NCI-H2196 (cell line): ENCODE measurements around the gene KCNE1.
"Not testable (repeated sequence)": the region's sequence is repeated elsewhere in the genome, so short reads cannot be mapped to it uniquely, and the experiment has no call there.

Experiments used
- DNase-seq: peaks from one replicate; lab custom pipeline; 2025; ENCODE audit not compliant: unreplicated experiment; lab: John Stamatoyannopoulos, UW

KCNE1 gene

DNA sequence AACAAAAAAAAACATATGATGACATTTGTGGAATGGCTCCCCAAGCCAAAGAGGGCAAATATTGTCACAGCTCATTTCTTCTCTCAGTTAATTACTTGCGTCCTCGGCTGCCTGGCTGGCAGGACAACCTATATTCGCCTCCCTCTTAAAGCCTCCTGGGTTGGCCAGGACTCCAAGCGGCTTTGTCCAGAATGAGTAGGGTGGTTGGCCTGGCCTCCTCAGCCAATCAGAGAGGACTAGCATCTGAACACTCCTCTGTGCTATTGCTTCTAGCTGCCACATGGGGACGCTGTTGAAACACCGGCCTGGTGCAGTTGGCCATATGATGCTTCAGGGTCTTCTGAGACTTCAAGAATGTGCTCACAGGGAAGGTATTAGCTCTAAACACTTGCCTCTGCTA is 83.6 kb downstream of the KCNE1 start:
- not testable (repeated sequence) for DNase-seq

DNA sequence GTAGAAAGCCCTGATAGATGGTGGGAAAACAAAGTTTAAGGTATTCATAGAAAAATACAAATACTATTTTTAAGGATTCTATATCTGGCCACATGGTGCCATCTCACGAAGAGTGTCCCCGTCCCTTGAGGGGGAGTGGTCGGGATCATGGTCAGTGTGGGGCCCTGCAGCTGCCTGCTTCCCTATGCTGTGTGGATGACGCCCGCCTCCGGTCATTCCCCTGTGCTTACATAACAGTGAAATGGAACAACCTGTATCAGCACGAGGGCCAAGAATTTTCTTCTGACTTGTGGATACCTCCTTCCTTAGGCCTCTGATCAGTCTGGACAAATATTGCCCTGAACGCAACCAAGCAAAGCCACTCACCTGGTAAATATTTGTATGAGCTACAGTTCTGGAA is 84.7 kb downstream of the KCNE1 start:
- DNase-seq: not testable (repeated sequence)

DNA sequence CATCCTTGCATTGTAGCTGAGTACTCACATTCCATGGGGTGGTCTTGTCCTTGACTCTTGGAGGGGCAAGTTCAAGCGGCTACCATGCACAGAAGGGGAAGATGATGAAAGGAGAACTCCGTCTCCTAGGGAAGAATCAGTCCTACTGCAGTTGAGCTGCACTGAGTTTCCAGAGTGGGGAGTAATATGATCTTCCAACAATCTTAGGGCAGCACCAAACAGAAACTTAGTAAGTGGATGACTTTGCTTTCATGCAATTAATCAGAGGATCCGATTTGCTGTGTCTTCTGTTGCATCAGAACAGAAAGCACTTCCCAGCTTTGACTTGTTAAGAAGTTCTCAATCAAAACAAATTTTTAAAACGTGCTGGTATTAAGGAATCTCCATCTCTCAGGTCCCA is 88.2 kb downstream of the KCNE1 start, which contains the start of gene SMIM34:
TSS of gene SMIM34 (minus strand) at position 147 of the 400 bp plus-strand sequence. CDS start at position 35, 112 bp downstream.
- not testable (repeated sequence) for DNase-seq

DNA sequence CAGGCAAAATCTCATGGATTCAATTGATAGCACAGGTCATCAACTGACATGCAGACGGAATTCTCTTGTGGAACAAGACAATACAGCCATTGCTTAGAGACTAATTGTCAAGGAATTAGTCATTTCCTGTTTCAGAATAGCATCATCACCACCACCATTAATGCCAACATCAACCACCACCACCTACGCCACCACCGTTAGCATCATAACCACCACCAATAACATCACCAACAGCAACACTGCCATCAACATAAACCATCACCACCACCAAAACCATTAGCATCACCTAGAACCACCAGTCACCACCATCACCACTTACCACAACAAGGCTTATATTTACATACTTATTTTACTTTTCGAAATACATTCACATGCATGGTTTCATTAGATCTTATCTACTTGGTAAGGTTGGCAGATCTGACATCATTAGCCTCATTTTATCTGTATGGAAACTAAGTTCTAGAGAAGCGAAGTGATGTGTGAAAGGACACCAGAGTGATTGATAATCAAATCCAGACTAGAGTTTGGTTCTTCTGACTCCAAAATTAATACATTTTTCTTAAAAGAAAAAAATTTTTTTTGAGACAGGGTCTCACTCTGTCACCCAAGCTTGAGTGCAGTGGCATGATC is 94.4 kb downstream of the KCNE1 start:
- not testable (repeated sequence) for DNase-seq

DNA sequence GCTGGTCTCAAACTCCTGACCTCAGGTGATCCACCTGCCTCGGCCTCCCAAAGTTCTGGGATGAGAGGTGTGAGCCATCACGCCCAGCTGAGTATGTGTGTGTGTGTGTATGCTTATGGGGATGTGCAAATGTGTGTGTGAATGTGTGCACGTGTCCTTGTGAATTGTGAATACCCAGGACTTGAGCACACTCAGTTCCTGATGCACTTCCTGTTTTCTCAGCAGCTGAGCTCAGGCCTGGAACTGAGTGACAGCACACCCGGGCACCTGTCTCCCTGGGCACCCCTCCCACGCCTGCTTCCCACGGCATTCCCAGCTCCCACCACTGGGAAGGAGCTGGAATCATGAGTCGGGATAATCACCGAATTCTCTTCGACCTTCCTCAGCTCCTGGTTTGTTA is 104.7 kb downstream of the KCNE1 start:
- DNase-seq: not testable (repeated sequence)

DNA sequence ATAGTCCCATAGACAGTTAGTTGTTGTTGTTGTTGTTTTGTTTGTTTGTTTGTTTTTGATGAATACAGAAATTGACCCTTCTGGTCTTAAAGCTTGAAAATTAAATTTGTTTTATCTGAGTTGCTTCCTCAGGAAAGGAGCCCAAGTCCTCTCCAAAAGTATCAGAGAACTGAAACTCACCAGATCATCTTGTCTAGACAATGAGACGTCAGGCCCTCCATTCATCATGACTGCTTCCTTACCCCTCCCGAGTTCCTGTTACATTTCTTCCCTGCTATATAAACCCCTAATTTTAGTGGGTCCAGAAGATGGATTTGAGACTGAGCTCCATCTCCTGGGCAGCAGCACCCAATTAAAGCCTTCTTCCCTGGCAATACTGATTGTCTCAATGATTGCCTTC is 105.3 kb downstream of the KCNE1 start:
- not testable (repeated sequence) for DNase-seq

DNA sequence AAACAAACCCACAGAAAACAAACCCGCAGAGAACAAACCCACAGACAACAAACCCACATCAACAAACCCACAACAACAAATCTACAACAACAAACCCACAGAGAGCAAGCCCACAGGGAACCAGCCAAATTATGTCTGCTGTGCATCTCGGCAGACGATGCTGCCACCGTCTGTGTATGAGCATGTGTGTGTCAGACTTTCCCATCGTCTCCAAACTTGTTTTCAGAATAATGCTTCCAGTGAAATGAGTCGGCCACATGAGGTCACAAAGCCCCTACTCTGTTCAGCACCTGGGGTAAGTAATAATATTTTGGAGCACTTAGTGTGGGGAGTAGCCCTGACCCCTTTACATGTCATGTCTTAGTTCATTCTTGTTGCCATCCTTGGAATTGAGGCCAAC is 105.9 kb downstream of the KCNE1 start:
- DNase-seq: not testable (repeated sequence)

GRCh38 chr21:34405686-34406085 is 106.3 kb downstream of the KCNE1 start:
- DNase-seq: not testable (repeated sequence)

DNA sequence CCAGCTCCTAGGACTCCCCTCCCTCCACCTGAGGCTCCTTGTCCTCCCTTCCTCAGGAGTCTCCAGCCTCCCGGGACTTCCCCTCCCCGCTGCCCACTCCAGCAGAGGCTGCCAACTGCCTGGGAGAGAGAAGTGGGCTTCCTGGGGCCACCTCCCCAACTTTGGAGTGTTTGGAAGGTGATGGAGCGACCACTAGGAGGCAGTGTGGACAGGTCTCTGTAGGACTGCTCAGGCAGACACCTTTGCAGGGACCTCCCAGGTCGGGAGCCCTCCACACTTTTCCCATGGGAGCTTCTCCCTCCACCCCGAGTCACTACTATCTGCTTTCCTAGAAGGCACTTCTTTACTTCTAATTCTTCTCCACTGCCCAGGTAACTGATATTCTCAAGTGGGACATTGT is 107.3 kb downstream of the KCNE1 start:
- not testable (repeated sequence) for DNase-seq

DNA sequence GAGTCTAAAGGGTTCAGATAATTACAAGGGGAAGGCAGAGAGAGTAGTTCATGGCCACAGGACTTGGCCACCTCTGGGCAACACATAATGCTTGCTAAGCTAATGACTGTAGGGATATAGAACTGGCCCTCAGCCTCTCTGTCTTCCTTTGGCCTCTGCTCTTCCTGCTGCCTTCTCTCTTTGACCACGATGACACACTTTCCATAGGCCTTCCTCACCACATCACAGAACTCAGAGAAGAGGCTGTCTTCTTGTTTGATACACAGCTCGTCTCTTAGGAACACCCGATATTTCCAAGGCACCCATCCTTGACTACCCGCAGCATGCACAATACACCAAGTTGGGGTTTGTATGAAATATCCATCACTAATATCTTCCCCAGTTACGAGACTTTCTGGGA is 111.5 kb downstream of the KCNE1 start:
- not testable (repeated sequence) for DNase-seq
